IPS-18c (cell line): ENCODE measurements around the gene IL4R.
"Not testable (repeated sequence)": the region's sequence is repeated elsewhere in the genome, so short reads cannot be mapped to it uniquely, and the experiment has no call there.

ENCODE experiments used
- H3K4me3 ChIP-seq: 2 replicates; pipeline ENCODE4 v1.7.0; 2013; ENCODE audit warnings: low read depth, mild to moderate bottlenecking, low read length, moderate library complexity; ENCODE audit not compliant: insufficient read depth
- H3K9me3 ChIP-seq: one replicate; pipeline ENCODE4 v1.6.1; 2013; ENCODE audit warnings: mild to moderate bottlenecking, low read length, moderate library complexity; ENCODE audit not compliant: control insufficient read depth, insufficient read depth

Gene IL4R

GRCh38 chr16:27320261-27321012 lies 6.7 kb downstream of the IL4R start:
- no peaks in the 10 kb centered on the region for H3K9me3 ChIP-seq
- H3K4me3 ChIP-seq, result no peak overlapping the region

GRCh38 chr16:27321013-27321915 lies 7.5 kb downstream of the IL4R start:
- H3K4me3 ChIP-seq, result no peak overlapping the region
- H3K9me3 ChIP-seq, result no peaks in the 10 kb centered on the region

- H3K4me3 ChIP-seq, result no peak overlapping the region
- H3K9me3 ChIP-seq, result no peaks in the 10 kb centered on the region
Observed at GRCh38 chr16:27322858-27323780, 9.3 kb downstream of the IL4R start.

- Histone ChIP-seq H3K9me3 (no peaks in the 10 kb centered on the region), H3K4me3 (no peak overlapping the region)
Observed at GRCh38 chr16:27323781-27324561, 10.2 kb downstream of the IL4R start.

GRCh38 chr16:27324851-27325301 lies 11.1 kb downstream of the IL4R start:
- Histone ChIP-seq H3K4me3 (no peak overlapping the region), H3K9me3 (no peaks in the 10 kb centered on the region)

GRCh38 chr16:27325736-27326135 lies 12.0 kb downstream of the IL4R start:
- Histone ChIP-seq H3K4me3 (no peak overlapping the region), H3K9me3 (no peaks in the 10 kb centered on the region)

GRCh38 chr16:27326251-27326650 lies 12.5 kb downstream of the IL4R start:
- no peaks in the 10 kb centered on the region for H3K9me3 ChIP-seq
- no peak overlapping the region for H3K4me3 ChIP-seq

GRCh38 chr16:27326738-27327585 lies 13.2 kb downstream of the IL4R start:
- no peak overlapping the region for H3K4me3 ChIP-seq
- no peaks in the 10 kb centered on the region for H3K9me3 ChIP-seq

- H3K9me3 ChIP-seq, result no peaks in the 10 kb centered on the region
- H3K4me3 ChIP-seq, result no peak overlapping the region
Observed at GRCh38 chr16:27327586-27327915, 13.8 kb downstream of the IL4R start.

- H3K9me3 ChIP-seq, result no peaks in the 10 kb centered on the region
- H3K4me3 ChIP-seq, result no peak overlapping the region
Observed at GRCh38 chr16:27328937-27329336, 15.2 kb downstream of the IL4R start.

- not testable (repeated sequence) for H3K9me3 ChIP-seq, H3K4me3 ChIP-seq
Observed at GRCh38 chr16:27329376-27330079, 15.8 kb downstream of the IL4R start.

- Histone ChIP-seq H3K4me3 (no peak overlapping the region), H3K9me3 (no peaks in the 10 kb centered on the region)
Observed at GRCh38 chr16:27330542-27330941, 16.8 kb downstream of the IL4R start.

- Histone ChIP-seq H3K4me3 (no peak overlapping the region), H3K9me3 (no peaks in the 10 kb centered on the region)
Observed at GRCh38 chr16:27332105-27332504, 18.3 kb downstream of the IL4R start.

- H3K4me3 ChIP-seq, result no peak overlapping the region
- no peaks in the 10 kb centered on the region for H3K9me3 ChIP-seq
Observed at GRCh38 chr16:27333104-27333503, 19.3 kb downstream of the IL4R start.

- H3K4me3 ChIP-seq, result no peak overlapping the region
- H3K9me3 ChIP-seq, result no peaks in the 10 kb centered on the region
Observed at GRCh38 chr16:27333549-27333948, 19.8 kb downstream of the IL4R start.
